GM12878 (cell line): ENCODE results near the gene NFYC. TPM values are rescaled to one million over a fixed set of nuclear protein-coding genes. Genes with fewer than 3 reads are reported as not detected.
A peak's percentile ranks its signal among the peaks of the same experiment; 100 is the strongest.

Experiments
- BHLHE40 ChIP-seq, 2 experiments: fragments of 450-650 bp in 1 of 2; IDR thresholded peaks; 2 replicates each; pipeline ENCODE4 v1.6.1; 2011 to 2017; ENCODE audit warnings: low read depth in 2 of 2, borderline replicate concordance in 1 of 2, improper control_type of control experiment in 1 of 2, low read length in 1 of 2, mild to moderate bottlenecking in 1 of 2
- EED ChIP-seq: sonication (generic); IDR thresholded peaks from 2 replicates; pipeline ENCODE4 v1.6.1; 2016; ENCODE audit warnings: antibody characterized with exemption, low read depth
- HDGF ChIP-seq: fragments of 450-650 bp; IDR thresholded peaks from 2 replicates; pipeline ENCODE4 v1.6.1; 2016; ENCODE audit warnings: antibody characterized with exemption
- IKZF2 ChIP-seq, 2 experiments: fragments of 450-650 bp; IDR thresholded peaks; 2 replicates each; pipeline ENCODE4 v1.6.1; 2017; ENCODE audit warnings: mild to moderate bottlenecking in 2 of 2, moderate library complexity in 2 of 2
- JUND ChIP-seq: IDR thresholded peaks from 2 replicates; pipeline ENCODE4 v1.6.1; 2012; ENCODE audit warnings: low read depth, mild to moderate bottlenecking, low read length, improper control_type of control experiment, moderate library complexity
- MEF2B ChIP-seq: fragments of 450-650 bp; IDR thresholded peaks from 2 replicates; pipeline ENCODE4 v1.6.1; 2018; ENCODE audit warnings: mild to moderate bottlenecking, moderate library complexity; ENCODE audit not compliant: partially characterized antibody, poor library complexity, severe bottlenecking
- NBN ChIP-seq: fragments of 450-650 bp; IDR thresholded peaks from 2 replicates; pipeline ENCODE4 v1.6.1; 2016
- PML ChIP-seq: IDR thresholded peaks from 2 replicates; pipeline ENCODE4 v1.6.1; 2012; ENCODE audit warnings: low read length, inconsistent platforms
- POLR2AphosphoS2 ChIP-seq: IDR thresholded peaks from 2 replicates; pipeline ENCODE4 v1.6.1; 2011; ENCODE audit warnings: low read depth, mild to moderate bottlenecking, low read length, improper control_type of control experiment, moderate library complexity
- RAD21 ChIP-seq: IDR thresholded peaks from 2 replicates; pipeline ENCODE4 v1.6.1; 2011; ENCODE audit warnings: mild to moderate bottlenecking, low read depth, low read length, moderate library complexity; ENCODE audit not compliant: insufficient read depth
- RAD51 ChIP-seq: fragments of 450-650 bp; IDR thresholded peaks from 2 replicates; pipeline ENCODE4 v1.6.1; 2016; ENCODE audit warnings: moderate library complexity, mild to moderate bottlenecking, inconsistent platforms
- RUNX3 ChIP-seq: IDR thresholded peaks from 2 replicates; pipeline ENCODE4 v1.6.1; 2012; ENCODE audit warnings: low read length, inconsistent platforms
- SMARCA5 ChIP-seq: fragments of 450-650 bp; IDR thresholded peaks from 2 replicates; pipeline ENCODE4 v1.6.1; 2017; ENCODE audit warnings: mild to moderate bottlenecking
- SMC3 ChIP-seq: IDR thresholded peaks from 2 replicates; pipeline ENCODE4 v1.6.1; 2011; ENCODE audit warnings: low read length, improper control_type of control experiment, borderline replicate concordance
- STAT1 ChIP-seq: fragments of 450-650 bp; conservative IDR thresholded peaks from 2 replicates; pipeline ENCODE4 v1.6.1; 2014; ENCODE audit warnings: antibody characterized with exemption, mild to moderate bottlenecking
- STAT3 ChIP-seq: IDR thresholded peaks from 2 replicates; pipeline ENCODE4 v1.6.1; 2011; ENCODE audit warnings: low read depth, low read length, improper control_type of control experiment
- TCF3 ChIP-seq: IDR thresholded peaks from 2 replicates; pipeline ENCODE4 v1.6.1; 2012; ENCODE audit warnings: low read depth, mild to moderate bottlenecking, low read length, borderline replicate concordance; ENCODE audit not compliant: insufficient read depth
- ZNF274 ChIP-seq: IDR thresholded peaks from one replicate; pipeline ENCODE4 v1.8.0; 2011; ENCODE audit not compliant: insufficient read length, insufficient read depth
- polyA plus RNA-seq, 11 experiments: library from polyadenylated mRNA; depleted of rRNA in 4 of 11; unstranded in 6 of 11; stranded (reverse) in 5 of 11; fragments of >200 nt; fragmentation: Nextera tagmentation in 4 of 11; fragmentation: Illumina TruSeq in 1 of 11; extraction: Ambion mirVana in 4 of 11; extraction: Trizol in 1 of 11; gene quantifications; 1 replicate in 1 of 11; 2 replicates in 10 of 11; pipeline versions ENCODE4 v1.2.1 to v1.2.3, GENCODE V29; 2011 to 2016; ENCODE audit warnings: inconsistent platforms in 2 of 11, missing spikeins in 2 of 11, low read depth in 1 of 11
- total RNA-seq, 4 experiments: library from RNA; depleted of rRNA in 3 of 4; stranded (reverse); fragments of >200 nt in 3 of 4; fragmentation: Illumina TruSeq in 1 of 4; extraction: Trizol in 1 of 4; gene quantifications; 2 replicates each; pipeline versions ENCODE4 v1.2.1 to v1.2.3, GENCODE V29; 2013 to 2021
- TF ChIP-seq, protein P1 (sequence below): IDR thresholded peaks from 2 replicates; pipeline ENCODE4 v1.6.1; 2012; ENCODE audit warnings: low read length, inconsistent platforms
- TF ChIP-seq, protein P2 (sequence below): fragments of 450-650 bp; IDR thresholded peaks from 2 replicates; pipeline ENCODE4 v1.6.1; 2017; ENCODE audit warnings: low read depth, mild to moderate bottlenecking, moderate library complexity
- TF ChIP-seq, protein P3 (sequence below): IDR thresholded peaks from 2 replicates; pipeline ENCODE4 v1.6.1; 2012; ENCODE audit warnings: low read depth, low read length, improper control_type of control experiment
- TF ChIP-seq, protein P4 (sequence below): fragments of 450-650 bp; IDR thresholded peaks from 2 replicates; pipeline ENCODE4 v1.6.1; 2014; ENCODE audit warnings: mild to moderate bottlenecking
- TF ChIP-seq, protein P5 (sequence below), 3 experiments: IDR thresholded peaks in 2 of 3; conservative IDR thresholded peaks in 1 of 3; 2 replicates each; pipeline ENCODE4 v1.5.1; 2011; ENCODE audit warnings: low read depth in 3 of 3, low read length in 3 of 3, mild to moderate bottlenecking in 3 of 3, control low read depth in 2 of 3, moderate library complexity in 2 of 3, inconsistent platforms in 1 of 3, mixed read lengths in 1 of 3; ENCODE audit not compliant: control insufficient read depth in 2 of 3, insufficient read depth in 1 of 3; ENCODE audit errors: extremely low read depth in 1 of 3

NFYC gene
- total and polyA plus RNA-seq, 10 of the 15 experiments (the other 5 are each of a cell fraction or from before 2014, with no cell fraction given): 4.3 to 84.2 (median 58.3) TPM

DNA sequence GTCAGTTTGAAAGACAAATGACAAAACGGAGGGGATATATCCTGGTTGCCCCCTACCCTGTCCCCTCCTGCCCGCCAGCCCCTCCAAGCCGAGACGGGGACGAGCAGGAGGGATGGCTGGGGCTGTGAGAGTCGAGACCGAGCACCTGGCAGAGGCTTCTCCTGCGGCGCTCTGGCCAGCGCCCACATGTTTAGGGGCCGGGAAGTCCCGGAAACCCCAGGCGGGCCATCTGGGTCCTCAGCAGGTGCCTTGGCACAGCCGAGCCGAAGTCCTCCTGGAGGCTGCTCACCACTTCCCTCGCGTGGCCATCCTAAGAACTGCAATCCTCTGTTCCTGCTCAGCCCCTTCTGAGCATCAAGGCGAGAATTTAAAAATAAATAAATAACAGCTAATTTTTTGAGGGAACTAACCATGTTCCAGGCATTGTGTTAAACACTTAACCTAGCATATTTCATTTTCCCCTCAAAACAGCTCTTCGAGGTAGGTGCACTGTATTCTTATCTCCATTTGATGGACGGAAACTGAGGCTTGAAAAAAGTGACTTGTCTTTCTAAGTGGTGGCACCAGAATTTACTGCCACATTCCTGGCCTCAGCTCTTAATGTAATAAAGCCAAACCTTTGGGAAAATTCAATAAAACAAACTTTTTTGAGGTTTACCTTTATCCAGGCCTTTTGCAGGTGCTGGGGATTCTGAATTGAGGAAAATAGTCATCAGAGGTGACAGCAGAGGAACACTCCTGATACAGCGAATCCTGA, 22.6 kb upstream of the NFYC start (continued):
- TF ChIP-seq, protein P1, sequence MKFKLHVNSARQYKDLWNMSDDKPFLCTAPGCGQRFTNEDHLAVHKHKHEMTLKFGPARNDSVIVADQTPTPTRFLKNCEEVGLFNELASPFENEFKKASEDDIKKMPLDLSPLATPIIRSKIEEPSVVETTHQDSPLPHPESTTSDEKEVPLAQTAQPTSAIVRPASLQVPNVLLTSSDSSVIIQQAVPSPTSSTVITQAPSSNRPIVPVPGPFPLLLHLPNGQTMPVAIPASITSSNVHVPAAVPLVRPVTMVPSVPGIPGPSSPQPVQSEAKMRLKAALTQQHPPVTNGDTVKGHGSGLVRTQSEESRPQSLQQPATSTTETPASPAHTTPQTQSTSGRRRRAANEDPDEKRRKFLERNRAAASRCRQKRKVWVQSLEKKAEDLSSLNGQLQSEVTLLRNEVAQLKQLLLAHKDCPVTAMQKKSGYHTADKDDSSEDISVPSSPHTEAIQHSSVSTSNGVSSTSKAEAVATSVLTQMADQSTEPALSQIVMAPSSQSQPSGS: no peak
- TF ChIP-seq SMARCA5 (0 out of 2 replicates have a peak, but pooled peaks have one; percentile 67), TCF3 (peak; percentile 96), STAT1 (0 out of 2 replicates have a peak, but pooled peaks have one; percentile 29), RAD21 (peak; percentile 73), ZNF274 (no peak), PML (no peak), SMC3 (peak; percentile 85), RUNX3 (peak; percentile 38), MEF2B (peak; percentile 39), EED (peak; percentile 43; the same call in 1 of the 2 replicates), POLR2AphosphoS2 (no peak), STAT3 (no peak), JUND (no peak), HDGF (no peak), IKZF2 (IDR thresholded peaks at IDR 0.05) (peak; percentile 38 to 48), NBN (0 out of 2 replicates have a peak, but pooled peaks have one; percentile 44), RAD51 (peak; percentile 24; the same call in 1 of the 2 replicates), BHLHE40 (IDR thresholded peaks at IDR 0.05; ENCODE audit: borderline replicate concordance in 1 of 2, low read depth in 2 of 2, low read length in 1 of 2) (peak; percentile 63 to 81; a peak in 3 of 4 replicates)
- TF ChIP-seq, protein P2, sequence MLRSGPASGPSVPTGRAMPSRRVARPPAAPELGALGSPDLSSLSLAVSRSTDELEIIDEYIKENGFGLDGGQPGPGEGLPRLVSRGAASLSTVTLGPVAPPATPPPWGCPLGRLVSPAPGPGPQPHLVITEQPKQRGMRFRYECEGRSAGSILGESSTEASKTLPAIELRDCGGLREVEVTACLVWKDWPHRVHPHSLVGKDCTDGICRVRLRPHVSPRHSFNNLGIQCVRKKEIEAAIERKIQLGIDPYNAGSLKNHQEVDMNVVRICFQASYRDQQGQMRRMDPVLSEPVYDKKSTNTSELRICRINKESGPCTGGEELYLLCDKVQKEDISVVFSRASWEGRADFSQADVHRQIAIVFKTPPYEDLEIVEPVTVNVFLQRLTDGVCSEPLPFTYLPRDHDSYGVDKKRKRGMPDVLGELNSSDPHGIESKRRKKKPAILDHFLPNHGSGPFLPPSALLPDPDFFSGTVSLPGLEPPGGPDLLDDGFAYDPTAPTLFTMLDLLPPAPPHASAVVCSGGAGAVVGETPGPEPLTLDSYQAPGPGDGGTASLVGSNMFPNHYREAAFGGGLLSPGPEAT: peak; percentile 85
- TF ChIP-seq, protein P3, sequence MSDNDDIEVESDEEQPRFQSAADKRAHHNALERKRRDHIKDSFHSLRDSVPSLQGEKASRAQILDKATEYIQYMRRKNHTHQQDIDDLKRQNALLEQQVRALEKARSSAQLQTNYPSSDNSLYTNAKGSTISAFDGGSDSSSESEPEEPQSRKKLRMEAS: peak; percentile 19; the same call in 1 of the 2 replicates
- TF ChIP-seq, protein P4, sequence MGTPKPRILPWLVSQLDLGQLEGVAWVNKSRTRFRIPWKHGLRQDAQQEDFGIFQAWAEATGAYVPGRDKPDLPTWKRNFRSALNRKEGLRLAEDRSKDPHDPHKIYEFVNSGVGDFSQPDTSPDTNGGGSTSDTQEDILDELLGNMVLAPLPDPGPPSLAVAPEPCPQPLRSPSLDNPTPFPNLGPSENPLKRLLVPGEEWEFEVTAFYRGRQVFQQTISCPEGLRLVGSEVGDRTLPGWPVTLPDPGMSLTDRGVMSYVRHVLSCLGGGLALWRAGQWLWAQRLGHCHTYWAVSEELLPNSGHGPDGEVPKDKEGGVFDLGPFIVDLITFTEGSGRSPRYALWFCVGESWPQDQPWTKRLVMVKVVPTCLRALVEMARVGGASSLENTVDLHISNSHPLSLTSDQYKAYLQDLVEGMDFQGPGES: no peak
- TF ChIP-seq, protein P5, sequence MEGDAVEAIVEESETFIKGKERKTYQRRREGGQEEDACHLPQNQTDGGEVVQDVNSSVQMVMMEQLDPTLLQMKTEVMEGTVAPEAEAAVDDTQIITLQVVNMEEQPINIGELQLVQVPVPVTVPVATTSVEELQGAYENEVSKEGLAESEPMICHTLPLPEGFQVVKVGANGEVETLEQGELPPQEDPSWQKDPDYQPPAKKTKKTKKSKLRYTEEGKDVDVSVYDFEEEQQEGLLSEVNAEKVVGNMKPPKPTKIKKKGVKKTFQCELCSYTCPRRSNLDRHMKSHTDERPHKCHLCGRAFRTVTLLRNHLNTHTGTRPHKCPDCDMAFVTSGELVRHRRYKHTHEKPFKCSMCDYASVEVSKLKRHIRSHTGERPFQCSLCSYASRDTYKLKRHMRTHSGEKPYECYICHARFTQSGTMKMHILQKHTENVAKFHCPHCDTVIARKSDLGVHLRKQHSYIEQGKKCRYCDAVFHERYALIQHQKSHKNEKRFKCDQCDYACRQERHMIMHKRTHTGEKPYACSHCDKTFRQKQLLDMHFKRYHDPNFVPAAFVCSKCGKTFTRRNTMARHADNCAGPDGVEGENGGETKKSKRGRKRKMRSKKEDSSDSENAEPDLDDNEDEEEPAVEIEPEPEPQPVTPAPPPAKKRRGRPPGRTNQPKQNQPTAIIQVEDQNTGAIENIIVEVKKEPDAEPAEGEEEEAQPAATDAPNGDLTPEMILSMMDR (IDR thresholded peaks at IDR 0.05 in 2 of 3, conservative IDR thresholded peaks at IDR 0.05 in 1 of 3; ENCODE audit: control insufficient read depth in 2 of 3, extremely low read depth in 1 of 3, insufficient read depth in 1 of 3, low read depth in 3 of 3, low read length in 3 of 3): peak; percentile 91
